Islet precursor cell (in vitro differentiated cells): ENCODE measurements around the gene JAK2.
"Not testable (repeated sequence)": the region's sequence is repeated elsewhere in the genome, so short reads cannot be mapped to it uniquely, and the experiment has no call there.

Source experiments
- DNase-seq: peaks from one replicate; pipeline ENCODE4 v3.0.0-alpha.2; 2018

The JAK2 gene

DNA sequence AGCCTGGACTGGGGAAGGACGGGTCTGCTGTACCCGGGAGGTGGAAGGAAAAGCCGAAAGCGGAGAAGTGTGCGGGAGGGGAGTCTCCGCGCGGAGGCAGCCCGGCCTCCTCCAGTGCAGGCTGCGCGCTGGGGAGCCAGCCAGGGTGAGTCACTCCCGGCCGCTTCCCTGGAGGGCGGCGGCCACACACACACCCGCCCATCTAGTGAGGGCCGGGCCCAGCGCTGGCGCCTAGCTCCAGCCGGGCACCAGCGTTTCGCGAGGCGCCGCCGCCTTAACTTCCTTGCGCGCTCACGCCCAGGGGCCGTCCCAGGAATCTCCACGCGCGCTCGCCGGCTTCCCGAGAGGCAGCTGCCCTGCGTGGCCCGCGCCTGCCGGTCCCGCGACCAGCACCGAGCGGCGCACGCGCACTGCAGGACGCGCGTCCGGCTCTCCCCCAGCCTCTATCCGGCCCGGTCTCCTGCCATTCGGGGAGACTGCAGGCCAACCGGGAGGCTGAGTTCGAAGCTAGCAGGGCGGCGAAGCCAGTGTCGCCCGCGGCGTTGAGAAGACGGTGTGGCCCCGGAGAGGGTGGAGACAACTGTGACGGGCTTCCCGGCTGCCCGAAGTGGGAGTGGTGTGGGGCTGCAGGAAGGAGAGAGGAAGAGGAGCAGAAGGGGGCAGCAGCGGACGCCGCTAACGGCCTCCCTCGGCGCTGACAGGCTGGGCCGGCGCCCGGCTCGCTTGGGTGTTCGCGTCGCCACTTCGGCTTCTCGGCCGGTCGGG, at the start of gene JAK2:
Gene JAK2, plus strand, starts transcription at position 652 of the 765 bp plus-strand sequence. CDS start 36,716 bp downstream, outside the sequence.
- DNase-seq: peak; percentile 98

DNA sequence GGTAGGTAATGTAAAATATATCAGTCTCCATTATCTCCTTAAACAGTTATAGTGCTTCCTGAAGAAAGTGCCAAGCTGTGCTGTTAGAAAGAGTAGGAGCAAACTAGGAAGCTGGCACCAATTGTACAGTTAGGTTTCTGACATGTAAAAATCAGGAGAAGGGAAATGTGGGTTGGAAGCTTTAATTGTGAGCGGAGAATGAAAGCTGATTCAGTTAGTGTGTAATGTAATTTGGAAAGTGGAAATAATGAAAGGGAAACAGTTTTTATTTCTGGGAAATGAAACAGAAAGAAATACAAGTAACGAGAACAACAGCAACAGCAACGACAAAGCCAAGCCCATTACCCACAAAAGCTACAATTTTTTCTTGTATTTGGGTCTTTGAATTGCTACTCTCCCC, 48.8 kb upstream of the JAK2 start:
- DNase-seq: no peak

DNA sequence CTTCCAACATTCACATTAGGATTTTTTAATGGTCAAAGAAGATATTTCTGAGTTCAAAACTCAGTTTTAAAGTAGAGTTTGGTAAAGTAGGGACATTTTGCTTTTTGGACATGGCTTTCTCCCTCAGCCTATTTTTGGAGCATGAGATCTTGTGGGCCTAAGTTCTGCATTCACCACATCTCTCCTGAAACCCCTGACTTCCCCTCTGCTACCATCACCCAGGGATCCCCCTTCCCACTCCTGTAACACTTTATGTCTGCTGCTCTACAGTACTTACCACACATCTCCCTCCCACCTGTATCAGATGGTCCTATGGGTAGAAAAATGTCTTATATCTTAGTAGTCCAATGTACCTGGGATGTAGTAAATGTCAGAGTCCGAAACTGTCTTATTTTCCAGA, 48.2 kb upstream of the JAK2 start:
- DNase-seq: no peak

DNA sequence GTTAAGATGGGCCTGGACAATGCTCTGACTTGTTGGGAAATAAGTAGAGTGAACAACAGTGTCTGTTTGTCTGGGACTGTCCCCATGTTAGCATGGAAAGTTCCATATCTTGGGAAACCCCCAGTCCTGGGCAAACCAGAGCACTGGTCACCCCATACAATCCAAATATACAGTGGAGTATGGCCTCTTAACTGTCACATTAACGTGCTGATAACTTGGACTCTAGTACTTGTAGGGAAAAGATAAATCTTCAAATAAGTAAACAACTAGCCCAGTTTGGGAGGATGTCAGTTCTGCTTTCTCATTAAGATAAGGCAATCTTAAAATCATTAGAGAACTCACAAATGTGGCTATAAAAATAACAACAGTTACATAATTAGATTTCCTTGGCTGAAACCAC, 47.6 kb upstream of the JAK2 start:
- no peak for DNase-seq

DNA sequence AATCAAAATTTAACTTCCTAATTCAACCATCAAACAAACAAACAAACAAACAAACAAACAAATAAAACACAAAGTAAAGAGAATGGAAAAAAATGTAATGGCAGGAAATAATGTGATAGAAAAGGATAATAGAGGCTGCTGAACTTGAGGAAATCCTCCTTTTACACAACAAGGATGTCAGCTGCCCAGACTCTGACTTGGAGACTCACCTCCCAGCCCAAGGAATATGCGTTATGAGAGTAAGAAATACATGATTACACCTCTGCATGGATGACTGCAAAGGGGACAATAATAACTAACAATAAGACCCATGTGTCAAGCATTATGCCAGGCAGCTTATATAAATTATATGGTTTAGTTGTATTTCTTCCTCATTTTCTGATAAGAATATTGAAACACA, 46.6 kb upstream of the JAK2 start:
- no peak for DNase-seq

DNA sequence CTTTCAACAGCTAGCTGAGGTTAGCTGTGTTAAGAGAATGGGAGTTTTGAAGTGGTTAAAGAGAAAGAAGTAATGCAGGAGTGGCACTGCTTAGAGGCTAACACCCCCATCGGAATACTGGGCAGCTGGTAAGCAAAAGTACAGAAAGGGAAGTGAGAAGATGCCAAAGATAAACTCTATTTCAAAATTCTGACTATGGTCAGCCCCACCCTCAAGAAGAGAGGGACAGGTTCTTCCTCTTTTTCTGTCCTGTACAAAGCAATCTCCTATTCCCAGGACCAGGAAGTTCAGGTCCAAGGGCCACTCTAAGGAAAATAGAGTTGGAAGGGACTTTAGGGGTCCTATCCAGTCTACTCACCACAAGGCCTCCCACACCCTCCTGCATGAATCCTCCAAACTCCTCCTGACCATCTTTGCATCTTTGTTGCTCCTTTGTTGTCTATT, 45.9 kb upstream of the JAK2 start:
- no peak for DNase-seq

DNA sequence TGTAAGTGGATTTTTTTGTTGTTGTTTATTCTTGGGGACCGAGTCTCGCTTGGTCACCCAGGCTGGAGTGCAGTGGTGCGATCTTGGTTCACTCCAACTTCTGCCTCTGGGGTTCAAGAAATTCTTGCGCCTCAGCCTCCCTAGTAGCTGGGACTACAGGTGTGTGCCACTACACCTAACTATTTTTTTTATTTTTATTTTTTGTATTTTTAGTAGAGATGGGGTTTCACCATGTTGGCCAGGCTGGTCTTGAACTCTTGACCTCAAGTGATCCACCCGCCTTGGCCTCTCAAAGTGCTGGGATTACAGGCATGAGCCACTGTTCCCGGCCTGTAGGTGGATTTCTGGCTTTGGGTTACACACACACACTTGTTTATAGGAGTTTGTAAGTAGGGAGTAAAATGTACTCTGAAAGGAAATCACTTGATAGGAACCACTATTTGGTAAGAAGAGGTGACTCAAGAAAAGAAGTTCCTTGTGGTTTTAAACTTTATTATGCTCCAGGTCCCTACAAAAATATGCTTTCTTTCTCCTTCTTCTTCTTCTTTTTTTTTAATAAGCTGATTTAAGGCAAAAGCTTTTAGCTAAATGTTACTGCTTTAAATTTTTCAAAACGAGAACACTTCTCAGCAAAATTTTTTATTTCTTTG, 42.9 kb upstream of the JAK2 start:
- not testable (repeated sequence) for DNase-seq

DNA sequence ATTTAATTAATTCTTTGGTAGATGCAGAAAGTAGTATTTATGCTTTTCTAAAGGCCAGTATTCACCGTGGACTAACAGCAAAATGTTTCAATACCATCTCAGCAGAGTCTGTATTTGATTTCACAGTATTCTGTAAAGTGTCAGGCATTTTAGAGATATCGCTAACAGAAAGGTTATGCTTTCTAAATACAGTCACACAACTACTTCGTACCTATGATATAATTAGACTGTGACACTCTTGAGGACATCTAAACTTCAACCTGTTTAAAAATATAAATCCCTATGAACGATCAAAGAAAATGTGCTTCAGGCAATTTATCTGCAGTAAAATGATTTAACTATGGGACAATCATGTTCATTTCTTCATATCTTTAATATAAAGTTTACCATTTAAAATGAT, 41.7 kb upstream of the JAK2 start:
- DNase-seq: no peak

DNA sequence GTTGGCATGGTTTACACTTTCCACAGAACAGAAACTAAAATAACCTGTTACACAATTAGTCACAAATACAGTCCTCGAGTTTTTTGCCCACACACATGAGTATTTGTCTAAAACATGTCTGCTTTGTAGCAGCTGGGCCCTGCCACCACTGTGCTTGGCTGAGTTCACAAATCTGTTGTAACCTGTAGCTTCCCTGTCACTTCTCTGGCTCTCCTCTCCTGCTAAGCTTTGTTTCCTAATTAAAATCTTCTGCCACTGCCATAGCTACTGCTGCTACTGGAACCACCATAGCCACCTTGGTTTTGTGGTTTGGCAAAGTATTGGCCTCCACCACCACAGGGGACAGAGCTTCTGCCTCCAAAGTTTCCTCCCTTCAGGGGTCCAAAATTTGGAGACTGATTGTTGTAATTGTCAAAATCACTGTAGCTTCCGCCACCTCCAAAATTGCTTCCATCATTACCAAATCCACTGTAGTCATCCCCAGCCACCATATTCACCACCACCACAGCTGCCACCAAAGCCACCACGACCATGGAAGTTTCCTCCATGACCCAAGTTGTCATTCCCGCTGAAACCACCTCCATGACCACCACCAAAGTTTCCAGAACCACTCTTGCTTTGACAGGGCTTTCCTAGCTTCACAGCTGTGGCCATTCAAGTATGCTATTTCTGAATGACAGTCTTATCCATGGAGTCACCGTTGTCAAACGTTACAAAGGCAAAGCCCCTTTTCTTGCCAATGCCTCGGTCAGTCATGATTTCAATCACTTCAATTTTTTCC, 40.5 kb upstream of the JAK2 start:
- not testable (repeated sequence) for DNase-seq

DNA sequence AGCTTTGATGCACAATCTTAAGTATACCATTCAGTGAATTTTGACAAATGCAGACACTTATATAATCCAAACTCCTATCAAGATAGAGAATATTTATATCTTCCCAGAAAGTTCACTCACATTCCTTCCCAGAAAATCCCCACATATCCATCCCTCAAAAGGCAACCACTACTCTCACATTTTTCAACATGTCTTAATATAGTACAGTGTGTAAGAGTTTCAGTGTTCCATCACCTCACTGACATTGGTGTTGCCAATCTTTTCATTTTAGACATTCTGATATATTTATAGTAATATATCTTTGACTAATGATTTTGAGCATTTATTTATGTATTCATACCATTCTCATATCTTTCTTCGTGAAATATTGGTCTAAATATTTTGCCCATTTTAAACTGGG, 38.1 kb upstream of the JAK2 start:
- DNase-seq: no peak

DNA sequence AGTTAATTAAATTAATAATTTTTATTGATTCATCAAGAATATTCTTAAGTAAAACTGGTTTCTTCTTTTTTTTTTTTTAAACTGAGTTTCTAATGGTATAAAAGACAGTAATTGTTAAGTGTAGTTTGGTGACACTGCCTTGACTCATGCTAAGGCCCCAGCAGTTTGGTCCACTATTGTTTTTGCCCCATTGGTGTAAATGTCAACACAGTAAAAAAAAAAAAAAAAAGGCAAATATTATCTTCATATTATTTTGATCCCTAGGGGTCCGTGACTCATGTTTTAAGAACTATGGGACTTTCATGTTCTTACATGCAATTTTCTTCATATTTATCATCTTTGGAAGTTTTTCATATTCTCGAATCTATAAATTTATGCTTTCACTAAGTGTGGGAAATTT, 29.2 kb upstream of the JAK2 start:
- DNase-seq: no peak

DNA sequence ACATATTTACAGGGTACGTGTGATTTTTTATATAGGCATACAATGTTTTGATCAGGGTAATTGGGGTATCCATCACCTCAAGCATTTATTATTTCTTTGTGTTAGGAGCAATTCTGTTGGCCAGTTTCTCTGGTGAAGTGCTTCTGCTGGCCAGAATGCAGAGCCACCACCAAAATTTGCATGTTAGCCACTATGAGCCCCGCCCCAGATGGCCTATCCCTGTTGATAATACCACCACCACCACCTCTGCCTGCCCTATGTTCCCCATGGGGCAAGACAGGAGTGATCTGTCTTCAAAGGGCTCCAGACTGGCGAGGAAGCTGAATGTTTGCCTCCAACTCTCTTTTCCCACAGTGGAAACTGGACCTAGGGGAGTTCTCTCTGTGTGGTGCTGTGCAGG, 26.0 kb upstream of the JAK2 start:
- DNase-seq: no peak

DNA sequence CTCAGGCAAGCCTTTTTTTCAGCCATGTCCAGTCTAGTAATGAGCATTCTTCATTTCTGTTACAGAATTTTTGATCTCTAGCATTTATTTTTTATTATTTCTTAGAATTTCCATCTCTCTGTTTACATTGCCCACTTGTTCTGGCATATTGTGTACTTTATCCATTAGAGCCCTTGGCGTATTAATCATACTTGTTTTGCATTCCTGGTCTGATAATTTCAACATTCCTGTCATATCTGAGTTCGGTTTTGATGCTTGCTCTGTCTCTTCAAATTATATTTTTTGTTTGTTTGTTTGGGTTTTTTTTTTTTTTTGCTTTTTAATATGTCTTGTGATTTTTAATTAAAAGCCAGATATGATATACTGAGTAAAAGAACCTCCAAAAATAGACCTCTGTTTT, 23.0 kb upstream of the JAK2 start:
- no peak for DNase-seq

DNA sequence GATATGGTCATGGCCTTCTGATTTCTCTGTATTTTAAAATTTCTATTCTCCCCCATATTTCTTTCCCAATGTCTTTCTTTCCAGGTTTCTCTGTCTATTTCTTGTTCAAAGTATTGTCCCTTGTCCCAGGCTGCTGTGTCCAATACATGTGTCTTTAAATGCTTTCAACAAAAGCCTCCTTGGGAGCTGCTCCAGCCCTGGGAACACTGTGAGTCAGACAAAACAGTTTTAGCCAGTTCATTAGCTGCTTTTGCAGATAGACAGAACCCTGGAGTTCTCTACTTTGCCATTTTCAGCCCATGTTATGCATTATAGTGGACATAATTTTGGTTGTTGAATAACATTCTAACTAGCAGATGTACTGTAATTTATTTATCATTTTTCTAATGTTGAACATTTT, 20.5 kb upstream of the JAK2 start:
- DNase-seq: no peak

DNA sequence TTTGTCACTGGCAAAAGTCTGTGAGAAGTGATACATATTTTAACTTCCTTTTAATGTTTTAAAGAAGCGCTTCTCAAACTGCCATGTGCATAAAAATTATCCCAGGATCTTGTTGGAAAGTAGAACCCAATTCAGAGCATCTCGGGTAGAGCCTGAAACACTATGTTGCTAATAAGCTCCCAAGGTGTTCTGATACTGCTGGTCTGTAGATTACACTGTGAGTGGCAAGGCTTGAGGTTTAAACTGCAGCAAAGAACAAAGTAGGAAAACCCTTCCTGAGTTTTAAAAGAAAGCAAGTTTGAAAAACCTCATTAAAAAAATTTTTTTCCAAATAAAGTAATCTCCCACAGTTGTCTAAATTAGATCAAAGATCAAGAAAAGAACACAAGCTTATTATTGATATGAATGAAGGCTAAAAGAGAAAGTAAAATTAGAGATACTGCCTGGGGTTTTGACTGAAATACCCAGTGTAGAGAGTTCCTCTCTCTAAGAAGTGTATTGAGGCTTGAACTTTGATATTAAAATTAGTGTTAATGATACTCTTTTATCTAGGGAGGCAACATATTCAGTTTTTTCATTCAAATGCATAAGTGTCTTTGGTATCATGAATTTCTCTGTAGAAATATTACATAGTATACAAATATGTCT, 19.8 kb upstream of the JAK2 start:
- no peak for DNase-seq

DNA sequence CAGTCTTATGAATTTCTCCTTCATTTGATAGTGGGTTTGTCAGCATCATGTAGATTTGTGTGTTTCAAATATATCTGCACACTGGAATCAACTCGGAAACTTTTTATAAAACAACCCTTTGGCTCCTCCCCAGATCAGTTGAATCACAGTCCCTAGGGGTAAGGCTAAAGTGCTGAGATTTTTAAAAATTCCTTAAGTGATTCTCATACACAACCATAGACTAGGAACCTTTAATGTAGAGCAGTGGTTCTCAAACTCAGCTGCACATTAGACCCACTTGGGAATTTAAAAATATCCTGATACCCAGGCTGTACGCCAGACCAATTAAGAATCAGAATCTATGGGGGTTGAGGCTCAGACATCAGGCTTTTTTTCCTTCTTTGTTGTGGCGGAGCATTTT, 17.5 kb upstream of the JAK2 start:
- DNase-seq: no peak

DNA sequence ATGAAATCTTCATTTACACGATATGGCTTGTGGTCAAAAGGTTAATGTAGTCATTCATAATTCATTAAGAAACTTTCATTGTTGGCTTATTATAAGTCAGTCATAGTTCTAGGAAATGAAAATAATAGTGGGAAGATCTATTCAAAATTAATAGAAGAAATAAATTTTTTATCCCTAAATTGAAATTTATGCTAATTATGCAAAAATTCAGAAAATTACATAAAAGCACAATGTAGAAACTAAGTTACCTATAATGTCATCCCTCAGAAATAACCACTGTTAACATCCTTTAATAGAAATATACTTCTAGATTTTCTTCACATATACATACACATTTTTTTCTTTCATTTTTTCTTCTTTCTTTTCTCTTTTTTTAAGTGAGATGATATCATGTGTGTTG, 15.9 kb upstream of the JAK2 start:
- DNase-seq: no peak

DNA sequence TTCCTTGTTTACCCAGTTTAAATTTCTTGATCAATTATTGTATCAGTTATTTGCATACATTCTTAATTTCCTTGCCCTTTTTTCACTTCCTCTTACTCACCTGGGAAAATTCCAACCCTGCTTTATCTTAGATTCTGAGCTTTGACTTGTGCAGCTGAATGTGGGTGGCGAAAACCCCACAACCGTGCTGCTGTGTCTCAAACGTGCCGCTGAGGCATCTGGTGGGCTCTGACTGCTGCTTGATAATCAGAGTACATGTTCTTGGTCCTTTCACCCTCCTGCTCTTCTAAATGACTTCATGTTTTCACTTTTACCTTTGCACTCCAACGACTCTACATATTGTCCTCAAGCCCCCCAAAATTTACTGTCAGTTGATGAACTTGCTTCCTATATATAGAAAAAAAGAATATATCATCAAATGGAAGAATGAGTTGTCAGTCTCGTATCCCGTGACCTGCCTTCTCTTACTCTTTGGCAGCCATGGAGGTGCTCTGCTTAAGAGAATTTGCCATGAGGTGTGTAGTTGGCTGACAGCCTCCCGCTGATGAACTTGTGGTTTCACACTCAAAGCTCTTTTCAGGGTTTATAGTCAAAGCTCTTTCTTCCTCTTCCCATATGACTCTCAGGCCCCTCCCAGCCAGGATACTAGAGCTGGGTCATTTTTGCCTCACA, 14.0 kb upstream of the JAK2 start:
- DNase-seq: no peak

DNA sequence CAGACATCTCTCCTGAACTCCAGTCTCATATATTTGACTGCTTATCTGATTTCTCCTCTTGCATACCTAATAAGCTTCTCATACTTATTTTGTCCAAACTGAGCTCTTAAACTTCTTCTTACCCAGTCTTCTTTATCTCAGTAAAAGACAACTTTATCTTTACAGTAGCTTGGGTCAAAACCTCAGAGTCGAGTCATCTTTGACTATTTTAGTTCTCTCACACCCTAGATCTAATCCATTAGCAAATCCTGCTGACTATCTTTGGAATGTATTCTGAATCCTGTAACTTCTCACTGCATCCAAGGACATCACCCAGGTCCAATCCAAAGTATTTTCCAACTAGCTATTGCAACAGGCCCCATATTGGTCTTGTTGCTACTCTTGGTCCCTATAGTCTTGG, 11.8 kb upstream of the JAK2 start:
- no peak for DNase-seq

DNA sequence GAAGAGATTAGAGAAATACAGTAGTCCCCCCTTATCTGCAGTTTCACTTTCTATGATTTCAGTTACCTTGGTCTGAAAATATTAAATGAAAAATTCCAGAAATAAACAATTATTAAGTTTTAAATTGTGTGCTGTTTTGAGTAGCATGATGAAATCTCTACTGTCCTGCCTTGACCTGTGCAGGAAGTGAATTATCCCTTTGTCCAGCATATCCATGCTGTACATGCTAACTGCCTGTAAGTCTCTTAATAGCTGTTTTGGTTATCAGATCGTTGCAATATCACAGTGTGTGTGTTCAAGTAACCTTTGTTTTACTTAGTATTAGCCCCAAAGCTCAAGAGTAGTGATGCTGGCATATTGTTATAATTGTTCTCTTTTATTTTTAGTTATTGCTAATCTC, 11.2 kb upstream of the JAK2 start:
- no peak for DNase-seq

DNA sequence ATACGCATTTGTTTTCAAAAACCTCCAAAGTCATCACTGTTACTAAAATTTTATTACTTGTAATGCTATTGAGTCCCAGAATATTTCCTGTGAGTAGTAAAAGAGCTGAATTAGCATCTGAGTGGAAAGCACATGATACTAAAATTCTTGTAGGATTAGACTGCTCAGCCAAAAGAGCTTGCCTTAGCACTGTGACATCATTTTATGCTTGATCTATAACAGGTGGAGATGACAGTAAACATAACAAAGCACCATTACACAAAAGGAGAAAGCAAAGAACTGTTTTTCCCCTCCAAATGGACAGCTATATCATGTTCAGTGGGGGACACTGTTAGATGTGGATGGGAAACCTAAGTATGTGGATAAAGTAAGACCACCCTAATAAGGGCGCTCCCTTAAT, 5.8 kb upstream of the JAK2 start:
- DNase-seq: no peak

DNA sequence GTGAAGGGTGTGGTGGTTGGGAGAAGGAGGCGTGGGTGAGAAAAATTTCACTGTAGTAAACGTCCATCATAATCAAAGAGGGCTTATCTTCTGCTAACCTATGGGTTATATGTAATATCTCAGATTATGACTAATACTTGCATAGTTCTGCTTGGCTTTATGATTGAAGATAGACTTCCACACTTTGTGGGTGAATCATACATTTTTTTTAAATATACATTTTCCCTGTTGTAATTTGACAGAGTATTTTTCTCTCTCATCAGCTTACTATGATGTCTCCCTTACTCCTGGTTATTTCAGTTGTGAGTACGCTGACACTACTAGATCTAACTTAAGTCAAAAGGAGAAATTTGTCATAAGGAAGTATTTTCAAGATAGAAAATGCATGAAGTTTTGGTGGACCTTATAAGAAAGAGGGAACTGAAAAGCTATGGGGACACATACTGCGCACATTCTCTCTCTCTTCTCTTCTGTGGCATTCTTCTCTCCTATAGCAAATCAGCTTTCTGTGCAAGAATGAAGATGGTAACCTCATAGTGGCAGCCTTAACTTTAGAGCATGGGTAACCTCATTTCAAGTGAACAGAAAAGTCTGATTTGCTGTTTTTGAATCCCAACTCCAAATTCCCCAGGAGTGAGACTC, 4.9 kb upstream of the JAK2 start:
- DNase-seq: no peak
